NK-92 (cell line): Measurements from ENCODE around the gene SCP2.

Experiments used
- DNase-seq: peaks from one replicate; lab custom pipeline; 2025; ENCODE audit not compliant: unreplicated experiment; lab: John Stamatoyannopoulos, UW

SCP2 gene

GRCh38 chr1:52927212-52928014 lies at the start of gene SCP2:
SCP2 (plus strand) TSS chr1:52927276; CDS start chr1:52927397, 121 bp downstream.
- DNase-seq = no peak

- no peak for DNase-seq
These were observed 49.5 kb upstream of the SCP2 start for GRCh38 chr1:52877554-52877953.

GRCh38 chr1:52880206-52880605 lies 46.9 kb upstream of the SCP2 start:
- DNase-seq = no peak

- no peak for DNase-seq
These were observed 39.6 kb upstream of the SCP2 start for GRCh38 chr1:52887483-52887882.

- DNase-seq = no peak
These were observed 34.5 kb upstream of the SCP2 start for GRCh38 chr1:52892424-52893215.

GRCh38 chr1:52899445-52899894 lies 27.6 kb upstream of the SCP2 start:
- DNase-seq = no peak

GRCh38 chr1:52900402-52900801 lies 26.7 kb upstream of the SCP2 start:
- no peak for DNase-seq

- DNase-seq = no peak
These were observed 25.7 kb upstream of the SCP2 start for GRCh38 chr1:52901384-52901783.

- no peak for DNase-seq
These were observed 22.7 kb upstream of the SCP2 start for GRCh38 chr1:52904208-52904926.

- no peak for DNase-seq
These were observed 22.0 kb upstream of the SCP2 start for GRCh38 chr1:52904927-52905698.

GRCh38 chr1:52906135-52906603 lies 20.9 kb upstream of the SCP2 start:
- no peak for DNase-seq

- no peak for DNase-seq
These were observed 19.8 kb upstream of the SCP2 start for GRCh38 chr1:52907068-52907811.

- DNase-seq = no peak
These were observed 19.3 kb upstream of the SCP2 start for GRCh38 chr1:52907812-52908153.

GRCh38 chr1:52911541-52911940 lies 15.5 kb upstream of the SCP2 start:
- no peak for DNase-seq

- no peak for DNase-seq
These were observed 14.1 kb upstream of the SCP2 start for GRCh38 chr1:52913014-52913413.

- no peak for DNase-seq
These were observed 13.5 kb upstream of the SCP2 start for GRCh38 chr1:52913537-52913936.

- no peak for DNase-seq
These were observed 12.6 kb upstream of the SCP2 start for GRCh38 chr1:52914463-52914862.

GRCh38 chr1:52915211-52915854 lies 11.7 kb upstream of the SCP2 start:
- DNase-seq = no peak

GRCh38 chr1:52915855-52916220 lies 11.2 kb upstream of the SCP2 start:
- DNase-seq = no peak
